WTC11 (cell line): Measurements from ENCODE around the gene PARP3.

Experiments used
- ATF1 ChIP-seq: sonication (generic); formaldehyde crosslinking; IDR thresholded peaks from 2 replicates; pipeline ENCODE4 v1.8.1; 2023; ENCODE audit warnings: mild to moderate bottlenecking, moderate library complexity, missing genetic modification reagents
- ATF6 ChIP-seq: sonication (generic); formaldehyde crosslinking; IDR thresholded peaks from 2 replicates; pipeline ENCODE4 v1.8.1; 2023; ENCODE audit warnings: mild to moderate bottlenecking, missing genetic modification reagents
- CTCF ChIP-seq: fragments of 200-600 bp; IDR thresholded peaks from 2 replicates; pipeline ENCODE4 v1.8.0; 2022; ENCODE audit warnings: antibody characterized with exemption
- KAT7 ChIP-seq: sonication (generic); formaldehyde crosslinking; IDR thresholded peaks from 2 replicates; pipeline ENCODE4 v1.8.1; 2023; ENCODE audit warnings: missing genetic modification reagents, mild to moderate bottlenecking, borderline replicate concordance
- MAX ChIP-seq: sonication (generic); formaldehyde crosslinking; IDR thresholded peaks from 2 replicates; pipeline ENCODE4 v1.8.0; 2022; ENCODE audit warnings: mild to moderate bottlenecking, missing genetic modification reagents
- NFYB ChIP-seq: sonication (generic); formaldehyde crosslinking; conservative IDR thresholded peaks from 2 replicates; pipeline ENCODE4 v1.8.0; 2022; ENCODE audit warnings: low read depth, missing genetic modification reagents
- NR1H2 ChIP-seq: sonication (generic); formaldehyde crosslinking; IDR thresholded peaks from 2 replicates; pipeline ENCODE4 v1.9.0; 2021; ENCODE audit warnings: mild to moderate bottlenecking, moderate library complexity, missing genetic modification reagents
- SMAD4 ChIP-seq: sonication (generic); formaldehyde crosslinking; IDR thresholded peaks from 2 replicates; pipeline ENCODE4 v1.8.0; 2022; ENCODE audit warnings: mild to moderate bottlenecking, missing genetic modification reagents
- ZNF281 ChIP-seq: sonication (generic); formaldehyde crosslinking; IDR thresholded peaks from 2 replicates; pipeline ENCODE4 v1.8.0; 2023; ENCODE audit warnings: mild to moderate bottlenecking, missing genetic modification reagents
- ZNF416 ChIP-seq: fragments of 250-450 bp; sonication (Bioruptor Pico); IDR thresholded peaks from 2 replicates; pipeline ENCODE4 v1.9.0; 2021; ENCODE audit warnings: mild to moderate bottlenecking, inconsistent platforms

- TF ChIP-seq NFYB (no peak), ZNF416 (CRISPR knock-in tag) (no peak), MAX (CRISPR knock-in tag) (no peak), NR1H2 (no peak), SMAD4 (CRISPR knock-in tag) (no peak), CTCF (peak; percentile 55), ATF6 (no peak), KAT7 (CRISPR knock-in tag) (no peak), ZNF281 (CRISPR knock-in tag) (no peak), ATF1 (CRISPR knock-in tag) (no peak)
These were observed 40.2 kb downstream of the PARP3 start for GRCh38 chr3:51982352-51982837.
